GF-D8 (cell line): ENCODE measurements around the gene MEOX1.

ENCODE experiments used
- DNase-seq: peaks from one replicate; lab custom pipeline; 2025; lab: John Stamatoyannopoulos, UW

MEOX1 gene

GRCh38 chr17:43591001-43591400, 70.7 kb downstream of the MEOX1 start:
- DNase-seq: no peak
